Ovary (tissue), 3 donors: Measurements from ENCODE around the gene SV2C.

Experiments
- POLR2A ChIP-seq: fragments of 450-650 bp; IDR thresholded peaks from one replicate; pipeline ENCODE4 v1.6.1; 2017; ENCODE audit warnings: antibody characterized with exemption, mild to moderate bottlenecking, moderate library complexity
- TF ChIP-seq, protein P1 (sequence below), 3 donors: fragments of 450-650 bp in 2 of 3; fragments of 200-600 bp in 1 of 3; IDR thresholded peaks; one replicate each; pipeline versions ENCODE4 v1.5.1 to v1.8.0; 2016 to 2022; ENCODE audit warnings: antibody characterized with exemption in 3 of 3, mild to moderate bottlenecking in 1 of 3
- donor health status: DM: no; HTN: no; CAD: no.

GRCh38 chr5:76389513-76390154, 306.5 kb downstream of the SV2C start:
- TF ChIP-seq, protein P1, sequence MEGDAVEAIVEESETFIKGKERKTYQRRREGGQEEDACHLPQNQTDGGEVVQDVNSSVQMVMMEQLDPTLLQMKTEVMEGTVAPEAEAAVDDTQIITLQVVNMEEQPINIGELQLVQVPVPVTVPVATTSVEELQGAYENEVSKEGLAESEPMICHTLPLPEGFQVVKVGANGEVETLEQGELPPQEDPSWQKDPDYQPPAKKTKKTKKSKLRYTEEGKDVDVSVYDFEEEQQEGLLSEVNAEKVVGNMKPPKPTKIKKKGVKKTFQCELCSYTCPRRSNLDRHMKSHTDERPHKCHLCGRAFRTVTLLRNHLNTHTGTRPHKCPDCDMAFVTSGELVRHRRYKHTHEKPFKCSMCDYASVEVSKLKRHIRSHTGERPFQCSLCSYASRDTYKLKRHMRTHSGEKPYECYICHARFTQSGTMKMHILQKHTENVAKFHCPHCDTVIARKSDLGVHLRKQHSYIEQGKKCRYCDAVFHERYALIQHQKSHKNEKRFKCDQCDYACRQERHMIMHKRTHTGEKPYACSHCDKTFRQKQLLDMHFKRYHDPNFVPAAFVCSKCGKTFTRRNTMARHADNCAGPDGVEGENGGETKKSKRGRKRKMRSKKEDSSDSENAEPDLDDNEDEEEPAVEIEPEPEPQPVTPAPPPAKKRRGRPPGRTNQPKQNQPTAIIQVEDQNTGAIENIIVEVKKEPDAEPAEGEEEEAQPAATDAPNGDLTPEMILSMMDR (IDR thresholded peaks at IDR 0.05): no peak
- TF ChIP-seq POLR2A: no peak
